SHP77 treated with DMSO at 0.1 percent for 48 hours (cell line): ENCODE data around the gene ATP6V1F.

Experiments used
- DNase-seq: peaks from one replicate; lab custom pipeline; 2025; lab: John Stamatoyannopoulos, UW

ATP6V1F gene

DNA sequence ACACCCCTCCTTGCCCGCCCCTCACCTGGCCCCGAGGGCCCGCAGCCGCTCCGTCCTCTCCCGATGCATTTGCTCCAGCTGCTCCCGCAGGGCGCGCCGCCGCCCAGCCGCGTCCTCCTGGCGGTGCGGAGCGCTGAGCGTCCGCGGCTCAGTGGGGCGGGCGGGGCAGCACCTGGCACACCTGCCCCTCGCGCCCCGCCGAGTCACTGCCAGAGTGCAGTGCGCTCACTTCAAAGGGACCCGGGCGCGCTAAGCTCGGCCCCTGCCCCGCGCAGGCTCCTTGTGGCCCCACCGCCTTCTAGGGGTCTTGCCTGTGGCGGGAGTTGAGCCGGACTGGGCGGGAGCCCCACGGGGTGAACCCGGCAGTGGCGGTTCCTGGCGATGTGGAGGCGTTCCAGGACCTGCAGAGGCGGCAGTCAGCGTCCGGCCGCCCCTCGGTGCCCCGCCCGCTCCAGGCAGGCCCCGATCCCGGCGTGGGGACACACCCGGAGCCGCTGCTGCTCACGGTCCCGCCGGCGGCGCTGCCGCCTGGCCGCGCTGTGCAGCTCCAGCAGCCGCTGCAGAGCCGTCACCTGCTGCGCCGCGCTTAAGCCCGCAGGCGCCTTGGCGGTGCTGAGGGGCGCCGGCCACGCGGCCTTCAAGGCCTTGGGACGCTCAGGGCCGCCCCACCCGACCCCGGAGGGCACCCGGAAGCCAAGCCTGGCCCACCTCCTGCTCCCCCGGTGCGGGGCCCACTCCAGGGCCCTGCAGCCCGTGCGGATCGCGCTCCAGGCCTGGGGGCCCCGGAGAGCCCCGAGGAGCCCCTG lies 6.7 kb downstream of the ATP6V1F start:
- no peak for DNase-seq

- no peak for DNase-seq
Observed at GRCh38 chr7:128869944-128870285, 7.3 kb downstream of the ATP6V1F start.

DNA sequence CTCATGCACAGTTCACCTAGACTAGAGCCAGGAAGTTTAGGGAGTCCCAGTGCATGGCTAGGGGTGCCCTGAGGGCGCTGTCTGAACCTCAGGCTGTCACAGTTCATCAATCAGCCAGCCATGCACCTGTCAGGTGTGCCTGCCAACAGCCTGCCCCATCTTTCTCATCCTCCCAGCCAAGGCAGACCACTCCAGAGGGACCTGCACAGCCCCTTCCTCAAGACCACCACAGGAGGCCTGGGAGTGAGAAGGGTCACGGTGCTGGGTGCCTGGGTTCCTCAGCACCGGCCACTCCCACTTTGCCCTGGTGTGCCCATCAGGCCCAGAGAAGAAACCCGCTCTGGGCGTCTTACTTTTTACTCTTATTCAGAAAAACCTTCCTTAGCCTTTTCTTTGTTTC lies 8.4 kb downstream of the ATP6V1F start:
- no peak for DNase-seq

DNA sequence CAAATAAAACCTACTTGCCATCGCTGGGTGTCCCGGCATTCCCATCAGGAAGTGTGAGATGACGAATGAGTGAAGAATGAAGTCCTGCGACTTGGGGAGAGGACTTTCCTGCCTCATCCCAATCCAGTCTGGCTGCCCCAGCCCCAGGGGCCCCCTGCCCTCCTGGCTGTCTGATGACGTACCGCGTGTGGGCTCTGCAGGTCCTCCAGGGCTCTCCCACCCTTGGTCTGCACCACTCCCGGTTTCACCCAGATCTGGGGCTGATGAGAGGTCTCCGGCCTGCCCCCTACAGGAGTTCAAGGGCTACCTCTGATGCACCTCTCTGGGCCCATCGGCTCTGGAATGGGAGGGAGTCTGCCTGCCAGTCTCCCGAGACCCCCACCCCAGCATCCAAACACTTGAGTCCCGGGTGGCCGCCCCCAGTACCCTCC lies 9.8 kb downstream of the ATP6V1F start:
- DNase-seq = no peak

DNA sequence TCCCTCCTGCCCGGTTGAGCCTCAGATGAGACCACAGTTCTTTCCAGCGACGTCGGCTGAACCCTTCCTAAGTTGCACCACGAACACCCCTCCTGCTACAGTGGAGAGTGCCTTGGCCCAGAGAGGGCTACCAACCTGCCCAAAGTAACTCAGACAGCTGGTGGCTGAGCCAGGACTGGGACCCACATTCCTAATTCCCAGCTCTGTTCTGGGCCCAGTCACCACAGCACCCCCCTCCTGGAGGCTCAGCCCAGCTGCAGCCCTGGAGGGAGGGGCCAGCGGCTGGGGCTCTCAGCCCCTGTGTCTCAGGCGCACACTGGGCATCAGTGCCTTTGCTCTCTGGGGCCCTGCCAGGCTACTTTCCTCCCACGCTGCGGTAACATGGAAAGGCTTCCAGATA lies 10.6 kb downstream of the ATP6V1F start:
- no peak for DNase-seq

DNA sequence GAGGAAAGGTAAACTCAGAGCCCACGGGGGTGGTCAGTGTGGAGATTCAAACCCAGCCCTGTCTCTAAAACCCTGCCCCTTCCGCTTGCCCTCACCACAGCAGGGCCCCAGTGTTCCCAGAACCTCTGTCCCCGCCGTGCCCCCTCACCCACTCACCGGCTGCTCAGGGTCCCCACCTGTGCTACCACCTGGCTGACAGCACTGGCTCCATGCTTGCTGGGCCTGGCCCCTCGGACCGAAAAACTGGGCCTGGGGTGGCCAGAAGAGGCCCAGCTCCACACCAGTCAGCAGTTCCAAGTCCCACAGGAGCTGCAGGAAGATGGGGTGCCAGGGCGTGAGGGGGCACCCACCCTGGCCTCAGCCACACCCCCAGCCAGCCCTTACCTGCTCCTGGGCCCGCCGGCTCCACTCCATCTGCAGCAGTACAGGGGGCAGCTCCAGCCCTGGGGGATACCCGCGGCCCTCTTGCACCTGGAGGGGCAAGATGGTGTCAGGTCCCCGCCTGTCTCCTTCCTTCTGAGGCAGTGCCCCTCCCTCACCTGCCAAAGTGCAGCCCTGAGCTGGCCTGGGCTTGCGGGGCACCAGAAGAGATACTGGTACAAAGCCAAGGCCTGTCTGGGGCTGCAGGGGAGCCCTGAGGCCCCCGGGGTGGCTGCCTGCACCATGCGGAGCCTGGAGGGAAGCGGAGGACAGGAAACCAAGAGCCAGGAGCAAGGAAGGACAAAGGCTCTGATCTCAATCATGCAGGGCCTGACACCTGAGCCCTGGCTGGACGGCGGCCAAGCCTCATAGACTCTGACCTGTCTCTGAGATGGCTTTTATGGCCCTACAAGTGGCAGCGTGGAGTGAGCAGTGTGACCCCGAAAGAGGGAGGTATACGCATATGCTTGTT lies 11.7 kb downstream of the ATP6V1F start:
- no peak for DNase-seq

GRCh38 chr7:128875523-128875948 lies 12.9 kb downstream of the ATP6V1F start:
- no peak for DNase-seq

- DNase-seq = no peak
Observed at GRCh38 chr7:128876127-128876526, 13.5 kb downstream of the ATP6V1F start.

- DNase-seq = no peak
Observed at GRCh38 chr7:128876586-128876977, 13.9 kb downstream of the ATP6V1F start.

DNA sequence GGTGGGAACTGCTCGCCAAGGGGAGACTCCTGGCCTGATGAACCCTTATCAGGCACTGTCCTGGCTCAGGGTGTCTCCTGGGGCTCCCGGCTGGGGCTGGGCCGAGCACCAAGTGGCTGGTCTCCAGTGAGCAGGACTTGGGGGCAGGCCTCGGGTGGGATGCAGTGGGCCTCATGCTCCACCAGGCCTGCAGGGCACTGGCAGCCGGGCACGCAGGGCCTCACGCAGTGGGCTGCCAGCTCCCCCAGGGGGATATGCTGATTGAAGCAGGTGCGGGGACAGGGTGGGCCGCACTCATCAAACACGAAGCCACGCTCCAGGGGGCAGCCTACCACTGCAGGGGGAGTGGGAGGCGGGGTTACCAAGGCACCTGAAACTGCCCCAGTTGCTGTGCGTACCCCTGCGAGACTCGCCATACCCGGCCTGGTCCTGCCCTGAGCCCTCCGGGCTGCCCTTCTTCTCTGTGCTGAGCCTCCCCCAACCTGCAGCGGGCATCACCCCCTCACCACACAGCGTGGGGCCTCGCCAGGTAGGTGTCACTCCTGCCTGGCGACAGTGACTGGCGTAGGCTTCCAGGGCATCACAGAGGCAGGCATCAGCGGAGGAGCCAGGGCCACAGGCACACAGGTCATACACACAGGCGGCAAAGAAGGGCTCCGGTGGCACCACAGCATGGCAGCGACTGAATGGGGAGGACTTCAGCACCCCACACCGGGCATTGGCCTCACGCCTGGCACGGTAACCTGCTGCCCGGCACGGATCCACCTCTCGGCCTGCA lies 14.5 kb downstream of the ATP6V1F start:
- no peak for DNase-seq

DNA sequence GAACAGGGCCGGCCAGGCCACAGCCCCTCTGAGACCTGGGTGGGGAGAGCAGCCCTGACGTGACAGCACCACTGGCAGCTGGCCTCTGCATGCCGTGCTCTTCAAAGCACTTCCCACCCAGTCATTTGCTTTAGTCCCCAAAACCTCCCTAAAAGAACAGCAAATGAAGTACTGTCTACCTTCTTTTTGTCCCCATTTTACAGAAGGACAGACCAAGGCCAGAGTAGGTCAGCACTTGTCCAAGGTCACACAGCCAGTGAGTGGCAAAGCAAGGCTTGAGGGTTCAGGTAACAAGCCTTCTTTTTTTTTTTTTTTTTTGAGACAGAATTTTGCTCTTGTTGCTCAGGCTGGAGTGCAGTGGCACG lies 15.1 kb downstream of the ATP6V1F start:
- no peak for DNase-seq

- no peak for DNase-seq
Observed at GRCh38 chr7:128878226-128879105, 15.8 kb downstream of the ATP6V1F start.

- no peak for DNase-seq
Observed at GRCh38 chr7:128879461-128879938, 16.8 kb downstream of the ATP6V1F start.

DNA sequence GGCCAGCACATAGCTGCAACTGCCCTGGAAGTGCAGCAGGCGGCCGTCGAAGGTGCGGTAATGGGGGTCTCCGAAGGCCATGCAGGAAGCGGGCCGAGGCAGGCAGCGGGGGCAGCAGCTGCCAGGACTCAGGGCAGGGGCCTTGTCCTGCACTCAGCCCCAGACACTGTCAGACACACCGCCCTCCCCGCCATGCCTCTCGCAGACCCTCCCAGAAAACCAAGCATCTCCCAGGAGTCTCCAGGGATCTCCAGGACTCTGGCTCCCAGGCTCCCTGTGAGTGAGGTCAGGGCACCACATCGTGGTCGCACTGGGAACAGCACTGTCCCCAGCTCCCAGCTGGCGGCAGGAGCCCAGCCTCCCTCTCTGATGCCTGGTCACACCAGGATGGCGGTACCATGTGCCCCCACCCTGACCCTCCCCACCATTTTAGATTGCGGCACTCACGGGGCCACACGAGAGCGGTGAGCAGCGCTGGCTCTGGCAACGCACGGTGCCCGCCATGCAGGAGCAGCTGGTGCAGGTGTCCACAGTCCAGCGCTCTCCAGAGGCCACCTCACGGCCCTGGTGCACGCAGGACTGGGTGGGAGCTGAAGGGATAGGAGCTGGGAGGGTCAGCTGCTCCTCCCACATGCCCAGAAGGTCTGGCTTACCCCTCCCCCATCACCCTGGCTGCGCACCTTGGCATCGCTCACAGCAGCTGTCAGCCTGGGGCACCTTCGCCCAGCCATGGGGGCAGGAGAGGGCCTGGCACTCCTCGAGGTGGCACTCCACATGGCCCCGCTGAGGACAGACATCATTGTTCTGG lies 17.5 kb downstream of the ATP6V1F start:
- DNase-seq = peak; percentile 29

DNA sequence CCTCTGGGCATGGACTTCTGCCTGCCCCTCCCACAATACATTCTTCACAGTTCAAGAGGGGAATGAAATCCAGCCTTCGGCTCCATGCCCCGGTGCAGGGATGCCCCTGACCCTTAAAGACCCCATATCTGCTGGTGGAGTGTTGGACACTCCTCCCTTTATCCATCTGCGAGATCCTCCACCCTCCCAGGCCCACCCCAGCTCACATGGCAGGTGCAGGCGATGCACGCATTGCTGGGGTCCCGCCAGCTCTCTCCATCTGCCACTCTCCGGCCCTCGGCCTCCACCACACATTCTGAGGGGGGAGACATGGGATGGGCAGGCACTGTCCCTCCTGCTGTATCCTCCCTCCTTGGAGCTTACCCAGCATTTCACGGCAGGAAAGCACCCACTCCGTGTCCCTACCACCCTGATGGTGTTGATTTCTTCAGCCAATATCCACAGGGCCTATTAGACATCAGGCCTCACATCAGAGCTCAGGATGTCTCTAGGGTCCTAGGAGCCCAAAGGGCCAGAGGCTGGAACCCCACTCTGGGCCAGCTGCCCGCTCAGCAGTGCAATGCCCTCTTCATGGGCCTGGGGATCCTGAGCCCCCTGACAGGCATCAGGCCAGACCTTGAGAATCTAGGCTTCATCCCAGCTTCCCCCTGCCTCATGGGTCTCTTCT lies 18.3 kb downstream of the ATP6V1F start:
- no peak for DNase-seq

- no peak for DNase-seq
Observed at GRCh38 chr7:128881458-128882125, 18.9 kb downstream of the ATP6V1F start.

DNA sequence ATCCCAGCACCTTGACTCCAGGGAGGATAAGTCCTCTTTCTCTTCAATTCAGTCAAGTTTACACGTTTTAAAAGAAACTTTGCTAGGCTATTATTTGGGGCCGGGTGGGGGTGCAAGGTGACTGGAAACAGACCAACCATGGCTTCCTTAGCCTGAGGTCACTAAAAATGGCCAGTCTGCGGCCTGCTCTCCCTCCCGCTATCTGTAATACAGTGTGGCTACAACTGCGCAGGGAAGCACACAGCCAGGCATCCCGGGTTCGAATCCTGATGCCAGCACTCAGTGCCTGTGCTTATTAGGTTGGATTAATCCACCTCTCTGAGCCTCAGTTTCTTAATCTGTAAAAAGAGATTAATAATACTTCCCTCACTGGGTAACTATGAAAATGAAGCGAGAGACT lies 19.5 kb downstream of the ATP6V1F start:
- no peak for DNase-seq

GRCh38 chr7:128883622-128884448 lies 21.2 kb downstream of the ATP6V1F start:
- DNase-seq = peak; percentile 5
